Activated T-helper 9 cell treated with anti-CD3 and anti-CD28 coated beads, Interleukin-2, amount 50 U/mL, for 16 hours (primary cell): ENCODE results near the gene STAM2.
"Not testable (repeated sequence)": the region's sequence is repeated elsewhere in the genome, so short reads cannot be mapped to it uniquely, and the experiment has no call there.

Experiments used
- DNase-seq: peaks from one replicate; pipeline ENCODE4 v3.0.0-alpha.2; 2020; ENCODE audit warnings: low read depth

Gene STAM2

DNA sequence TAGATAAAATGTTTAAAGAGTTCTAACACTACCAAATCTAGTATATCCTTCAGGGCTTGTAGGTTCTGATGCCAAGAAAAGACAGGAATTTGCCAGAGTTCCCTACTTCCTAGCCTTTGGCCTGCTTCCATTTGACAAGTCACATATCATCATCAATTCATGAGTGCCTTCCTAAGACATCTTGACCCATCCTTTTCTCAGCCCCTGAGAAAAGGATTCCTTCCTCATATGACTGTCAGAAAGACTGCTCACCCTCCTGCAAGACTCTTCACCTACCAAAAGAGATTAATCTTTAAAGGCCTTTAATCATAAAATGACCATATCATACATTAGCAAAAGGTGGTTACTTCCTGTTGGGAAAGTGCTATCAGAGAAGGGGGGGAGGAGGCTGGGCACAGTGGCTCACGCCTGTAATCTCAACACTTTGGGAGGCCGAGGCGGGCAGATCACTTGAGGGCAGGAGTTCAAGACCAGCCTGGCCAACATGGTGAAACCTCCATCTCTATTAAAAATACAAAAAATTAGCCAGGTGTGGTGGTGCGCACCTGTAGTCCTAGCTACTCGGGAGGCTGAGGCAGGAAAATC is 3.3 kb downstream of the STAM2 start:
- DNase-seq = not testable (repeated sequence)

DNA sequence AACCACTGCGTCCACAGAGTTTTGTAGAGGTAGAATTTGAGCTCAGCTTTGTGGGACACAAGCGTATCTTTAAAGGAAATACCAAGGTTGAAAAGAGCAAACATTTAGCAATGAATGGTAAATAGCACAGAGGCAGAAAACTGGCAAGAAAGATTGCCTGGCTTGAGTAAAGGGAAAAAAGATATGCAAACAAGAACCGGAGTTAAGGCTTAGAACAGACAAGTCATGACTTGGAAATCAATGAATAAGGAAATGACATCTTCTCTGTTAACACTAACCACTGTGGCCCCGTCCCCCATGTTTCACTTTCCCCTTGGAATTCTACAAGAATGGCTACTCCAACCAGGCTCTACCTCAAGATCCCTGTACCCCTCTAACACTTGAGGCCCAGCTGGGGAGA is 3.8 kb downstream of the STAM2 start:
- no peak for DNase-seq

DNA sequence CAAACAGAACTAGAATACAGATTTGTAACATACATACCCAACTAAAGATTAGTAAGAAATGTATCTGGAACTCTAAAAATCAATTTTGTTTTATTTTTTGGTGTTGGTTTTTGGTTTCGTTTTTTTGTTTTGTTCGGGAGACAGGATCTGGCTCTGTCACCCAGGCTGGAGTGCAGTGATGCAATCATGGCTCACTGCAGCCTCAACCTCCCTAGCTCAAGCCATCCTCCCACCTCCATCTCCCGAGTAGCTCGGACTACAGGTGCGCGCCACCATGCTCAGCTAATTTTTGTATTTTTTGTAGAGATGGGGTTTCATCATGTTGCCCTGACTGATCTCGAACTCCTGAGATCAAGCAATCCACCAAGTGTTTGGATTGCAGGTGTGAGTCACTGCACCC is 6.4 kb downstream of the STAM2 start:
- DNase-seq = not testable (repeated sequence)

DNA sequence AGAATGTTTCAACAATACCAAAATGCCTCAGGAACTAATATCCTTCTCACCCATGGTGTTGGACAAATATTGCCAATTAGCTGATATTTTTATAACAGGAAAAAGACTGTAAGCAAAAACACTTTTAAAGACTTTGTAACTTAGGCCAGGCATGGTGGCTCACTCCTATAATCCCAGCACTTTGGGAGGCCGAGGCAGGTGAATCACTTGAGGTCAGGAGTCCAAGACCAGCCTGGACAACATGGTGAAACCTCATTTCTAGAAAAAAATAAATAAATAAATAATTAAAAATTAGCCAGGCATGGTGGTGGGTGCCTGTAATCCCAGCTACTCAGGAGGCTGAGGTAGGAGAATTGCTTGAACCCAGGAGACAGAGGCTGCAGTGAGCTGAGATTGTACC is 8.1 kb downstream of the STAM2 start:
- not testable (repeated sequence) for DNase-seq

DNA sequence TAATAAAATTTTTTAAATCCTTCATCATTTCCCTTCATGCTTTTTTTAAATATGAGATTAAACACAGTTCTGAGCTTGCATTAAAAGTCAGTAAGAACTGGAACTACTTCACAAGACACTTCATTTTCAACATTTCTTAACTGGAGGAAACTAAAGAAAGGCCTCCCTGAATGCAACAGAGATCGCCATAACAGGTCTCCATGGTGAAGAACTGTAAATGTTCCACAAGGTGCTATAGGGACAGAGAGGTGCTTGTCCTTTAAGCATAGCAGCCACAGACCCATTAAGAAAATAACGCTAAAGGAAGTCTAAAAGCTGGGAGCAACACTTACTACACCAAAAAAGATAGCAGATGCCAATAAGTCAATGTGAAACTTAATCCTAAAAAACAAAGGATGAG is 8.5 kb downstream of the STAM2 start:
- no peak for DNase-seq

DNA sequence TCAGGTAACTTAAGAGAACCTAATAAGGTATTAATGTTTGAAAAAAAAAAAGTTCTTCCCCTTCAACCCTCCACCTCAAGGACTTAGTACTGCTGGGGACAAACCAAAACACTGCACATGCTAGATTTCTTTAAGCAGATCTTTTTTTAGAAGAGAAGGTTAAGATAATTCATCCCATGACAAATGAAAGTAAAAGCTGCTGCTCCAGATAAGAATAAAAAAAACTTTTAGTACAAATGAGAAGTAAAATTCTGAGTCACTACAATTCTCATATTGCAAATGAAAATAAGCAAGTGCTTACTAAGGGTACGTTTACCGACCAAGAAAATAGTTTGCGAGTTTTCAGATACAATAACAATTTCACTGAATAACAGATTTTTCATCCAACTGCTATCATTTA is 8.9 kb downstream of the STAM2 start:
- DNase-seq = no peak

DNA sequence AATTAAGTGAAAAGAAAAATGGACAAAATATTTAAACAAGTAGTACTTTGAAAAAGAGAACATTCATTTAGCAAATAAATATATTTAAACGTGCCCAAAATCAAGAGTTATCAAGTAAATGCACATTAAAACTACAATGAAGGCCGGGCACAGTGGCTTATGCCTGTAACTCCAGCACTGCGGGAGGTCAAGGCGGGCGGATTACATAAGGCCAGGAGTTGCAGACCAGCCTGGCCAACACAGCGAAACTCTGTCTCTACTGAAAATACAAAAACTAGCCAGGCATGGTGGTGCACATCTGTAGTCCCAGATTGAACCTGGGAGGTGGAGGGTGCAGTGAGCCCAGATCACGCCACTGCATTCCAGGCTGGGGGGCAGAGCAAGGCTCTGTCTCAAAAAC is 9.8 kb downstream of the STAM2 start:
- DNase-seq = no peak

DNA sequence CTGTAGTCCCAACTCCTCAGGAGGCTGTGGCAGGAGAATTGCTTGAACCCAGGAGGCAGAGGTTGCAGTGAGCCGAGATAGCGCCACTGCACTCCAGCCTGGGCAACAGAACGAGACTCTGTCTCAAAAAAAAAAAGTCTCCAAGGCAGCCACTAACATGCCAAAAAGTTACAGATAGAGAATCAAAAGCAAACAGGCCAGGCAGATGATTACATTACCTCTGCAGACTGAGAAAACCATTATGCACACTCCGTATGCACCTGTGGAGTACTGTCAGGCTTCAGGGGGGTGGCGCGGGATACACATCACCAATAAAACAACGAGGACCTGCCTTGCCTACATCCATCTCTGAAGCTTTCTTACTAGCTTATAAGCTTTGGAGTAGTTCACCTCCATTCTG is 10.3 kb downstream of the STAM2 start:
- no peak for DNase-seq

DNA sequence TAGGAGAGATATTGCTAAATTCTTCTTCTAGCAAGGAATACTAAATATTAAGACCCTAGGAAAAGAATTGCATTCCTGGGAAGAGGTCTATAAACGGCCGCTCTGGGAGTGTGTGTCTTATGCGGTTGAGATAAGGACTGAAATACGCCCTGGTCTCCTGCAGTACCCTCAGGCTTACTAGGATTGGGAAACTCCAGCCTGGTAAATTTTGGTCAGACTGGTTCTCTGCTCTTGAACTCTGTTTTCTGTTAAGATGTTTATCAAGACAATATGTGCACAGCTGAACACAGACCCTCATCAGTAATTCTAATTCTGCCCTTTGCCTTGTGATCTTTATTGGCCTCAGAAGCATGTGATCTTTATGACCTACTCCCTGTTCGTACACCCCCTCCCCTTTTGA is 11.9 kb downstream of the STAM2 start:
- not testable (repeated sequence) for DNase-seq

DNA sequence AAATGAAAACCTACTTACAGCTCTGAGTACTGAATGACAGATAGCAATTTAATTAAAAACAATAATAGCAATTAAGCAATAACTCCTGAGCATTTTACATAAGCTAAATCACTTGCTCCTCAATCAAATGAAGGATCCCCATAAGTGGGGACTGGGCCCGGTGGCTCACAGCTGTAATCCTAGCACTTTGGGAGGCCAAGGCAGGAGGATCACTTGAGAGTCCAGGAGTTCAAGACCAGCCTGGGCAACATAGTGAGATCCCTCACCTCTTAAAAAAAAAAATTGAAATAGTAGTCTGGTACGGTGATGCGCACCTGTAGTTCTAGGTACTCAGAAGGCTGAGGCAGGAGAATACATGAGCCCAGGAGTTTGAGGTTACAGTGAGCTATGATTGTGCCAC is 13.4 kb downstream of the STAM2 start:
- DNase-seq = no peak

DNA sequence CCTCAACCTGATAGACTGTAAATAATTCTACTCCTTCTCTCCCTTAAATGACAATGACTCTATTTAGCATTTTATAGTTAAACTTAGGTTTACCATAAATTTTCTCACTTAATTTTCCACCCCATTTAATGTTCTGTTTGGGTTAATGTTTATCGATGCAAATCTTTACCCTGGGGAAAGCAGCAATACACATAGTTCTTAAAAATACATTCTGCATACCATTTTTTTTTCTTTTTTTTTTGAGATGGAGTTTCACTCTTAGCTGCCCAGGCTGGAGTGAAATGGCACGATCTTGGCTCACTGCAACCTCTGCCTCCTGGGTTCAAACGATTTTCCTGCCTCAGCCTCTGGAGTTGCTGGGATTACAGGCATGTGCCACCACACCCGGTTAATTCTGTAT is 14.0 kb downstream of the STAM2 start:
- DNase-seq = no peak

DNA sequence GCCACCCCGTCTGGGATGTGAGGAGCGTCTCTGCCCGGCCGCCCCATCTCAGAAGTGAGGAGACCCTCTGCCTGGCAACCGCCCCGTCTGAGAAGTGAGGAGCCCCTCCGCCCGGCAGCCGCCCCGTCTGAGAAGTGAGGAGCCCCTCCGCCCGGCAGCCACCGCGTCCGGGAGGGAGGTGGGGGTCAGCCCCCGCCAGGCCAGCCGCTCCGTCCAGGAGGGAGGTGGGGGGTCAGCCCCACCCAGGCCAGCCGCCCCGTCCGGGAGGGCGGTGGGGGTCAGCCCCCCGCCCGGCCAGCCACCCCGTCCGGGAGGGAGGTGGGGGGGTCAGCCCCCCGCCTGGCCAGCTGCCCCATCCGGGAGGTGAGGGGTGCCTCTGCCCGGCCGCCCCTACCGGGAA is 15.2 kb downstream of the STAM2 start:
- DNase-seq = not testable (repeated sequence)

DNA sequence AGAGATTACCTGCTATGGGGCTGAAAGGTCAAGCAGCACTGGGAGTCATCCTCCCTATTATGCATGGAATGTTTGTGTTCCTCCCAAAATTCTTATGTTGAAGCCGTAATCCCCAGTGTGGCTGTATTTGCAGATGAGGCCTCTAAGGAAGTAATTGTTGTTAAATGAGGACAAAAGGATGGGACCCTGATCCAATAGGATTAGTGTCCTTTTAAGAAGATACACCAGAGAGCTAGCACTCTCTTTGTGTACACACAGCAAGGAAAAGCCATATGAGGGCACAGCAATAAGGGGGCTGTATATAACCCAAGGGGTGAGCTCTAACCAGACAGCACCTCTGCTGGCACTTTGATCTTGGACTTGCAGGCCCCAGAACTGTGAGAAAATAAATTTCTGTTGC is 18.3 kb downstream of the STAM2 start:
- DNase-seq = no peak

DNA sequence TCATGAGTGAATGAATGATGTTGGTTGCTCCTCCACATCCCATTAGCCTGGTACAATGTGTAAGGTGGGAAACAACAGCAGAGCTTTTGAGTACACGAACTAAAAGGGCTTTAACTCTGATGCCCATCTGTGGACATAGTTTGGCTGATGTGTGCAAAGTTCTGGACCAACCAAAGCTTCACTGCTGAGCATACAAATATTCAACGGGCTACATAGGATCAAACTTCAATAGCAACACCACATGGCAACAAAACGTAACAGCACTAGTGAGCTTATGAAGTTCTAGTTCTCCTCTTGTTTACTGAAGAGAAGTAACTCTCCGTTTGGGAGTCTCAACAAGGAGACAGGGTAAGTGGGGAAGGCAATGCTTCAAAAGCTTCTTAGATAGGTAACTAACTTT is 20.4 kb downstream of the STAM2 start:
- DNase-seq = no peak

DNA sequence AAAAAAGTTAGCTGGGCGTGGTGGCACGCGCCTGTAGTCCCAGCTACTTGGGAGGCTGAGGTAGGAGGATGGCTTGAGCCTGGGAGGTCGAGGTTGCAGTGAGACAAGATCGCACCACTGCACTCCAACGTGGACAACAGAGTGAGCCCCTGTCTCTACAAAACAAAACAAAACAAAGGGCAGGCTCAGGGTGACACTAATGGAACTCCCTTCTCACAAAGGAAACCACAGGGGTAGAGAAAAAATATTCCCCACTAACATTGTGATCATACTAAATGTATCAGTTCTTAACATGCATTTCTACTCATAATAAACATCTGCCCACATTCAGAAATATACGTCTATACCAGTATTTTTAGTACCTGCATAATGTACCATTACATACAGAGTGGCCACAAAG is 21.1 kb downstream of the STAM2 start:
- DNase-seq = no peak

DNA sequence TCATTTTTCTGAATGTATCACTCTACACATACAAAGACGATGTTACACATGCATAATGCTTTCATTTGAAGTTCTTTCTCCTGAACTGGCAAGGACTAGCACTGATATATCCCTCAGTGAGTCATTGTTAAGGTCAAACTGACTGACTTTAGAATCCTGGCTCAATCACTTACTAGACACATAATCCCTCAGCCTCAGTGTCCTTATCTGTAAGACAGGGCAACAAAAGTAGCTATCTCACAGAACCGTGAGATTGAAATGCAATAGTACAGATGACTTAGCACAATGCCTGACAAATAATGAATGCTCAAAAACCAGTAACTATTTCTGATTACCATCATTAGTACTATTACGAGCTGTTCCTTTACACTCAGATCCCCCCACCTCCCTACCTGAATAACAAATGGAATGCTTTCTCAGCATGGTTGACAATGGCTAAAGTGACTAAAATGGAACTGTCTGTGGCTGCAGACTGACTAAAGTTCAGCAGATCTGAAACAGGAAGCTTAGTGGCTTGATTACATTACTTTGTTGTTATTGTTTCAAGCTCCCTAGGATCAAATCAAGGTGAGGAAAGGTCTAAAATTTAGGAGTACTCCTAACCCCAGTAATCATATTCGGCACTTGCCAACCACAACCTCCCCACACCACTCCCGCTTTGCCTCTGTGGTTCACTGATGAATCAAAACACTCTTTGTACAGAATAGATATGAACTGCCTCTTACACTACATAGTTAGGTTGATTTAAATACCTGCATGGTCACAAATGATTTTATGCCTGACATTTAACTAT is 40.9 kb downstream of the STAM2 start:
- no peak for DNase-seq

DNA sequence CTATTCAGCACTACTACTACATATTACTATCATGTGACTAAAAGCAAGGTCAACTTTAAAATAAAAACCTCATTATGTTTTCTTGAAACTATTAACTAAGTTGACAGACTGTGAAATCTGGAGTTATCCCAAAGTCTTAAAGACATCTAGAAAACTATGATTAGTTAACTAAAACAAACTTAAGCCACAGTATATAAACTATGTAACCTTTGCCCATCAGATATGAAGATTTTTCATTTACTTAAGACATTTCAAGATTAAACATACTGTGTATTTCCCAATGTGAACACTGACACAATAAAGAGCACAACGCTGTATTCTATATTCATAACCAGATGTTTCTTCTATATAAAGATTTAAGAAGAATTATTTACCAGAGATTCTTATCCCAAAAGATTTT is 43.3 kb downstream of the STAM2 start:
- no peak for DNase-seq

DNA sequence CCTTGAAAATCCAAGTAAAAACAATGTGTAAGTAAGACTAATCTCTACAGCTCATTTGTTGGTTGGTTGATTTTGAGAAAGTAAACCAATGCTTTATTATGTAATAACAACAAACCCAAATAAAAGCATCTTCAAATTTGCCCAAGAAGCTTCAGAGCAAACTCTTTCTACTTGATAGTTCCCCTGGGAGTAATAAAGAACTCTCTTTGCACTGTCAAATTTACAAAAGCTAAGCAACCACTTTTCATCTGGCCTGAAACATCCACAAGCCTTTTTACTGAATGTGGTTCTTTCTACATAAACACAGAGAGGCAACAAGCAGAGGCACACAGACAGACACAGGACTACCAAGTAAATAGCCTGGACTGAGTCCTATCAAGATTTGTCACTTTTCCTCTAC is 47.9 kb downstream of the STAM2 start:
- DNase-seq = no peak

DNA sequence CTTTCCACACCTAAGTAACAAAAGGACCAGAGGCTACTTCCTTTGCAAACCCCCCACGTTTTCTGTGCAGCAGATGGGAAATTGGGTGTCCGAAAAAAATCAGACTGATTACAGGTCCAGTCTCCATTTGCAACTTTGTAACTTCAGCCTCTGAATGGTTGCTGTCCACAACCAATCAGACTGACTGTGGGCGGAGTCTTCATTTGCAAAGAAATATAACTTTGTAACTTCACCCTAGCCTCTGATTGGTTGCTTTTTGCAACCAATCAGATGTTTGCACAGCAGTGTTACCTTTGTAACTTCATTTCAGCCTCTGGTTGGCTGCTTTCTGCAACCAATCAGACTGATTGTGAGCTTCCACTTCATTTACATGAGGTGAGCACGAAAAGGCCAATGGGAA is 48.9 kb downstream of the STAM2 start:
- no peak for DNase-seq

DNA sequence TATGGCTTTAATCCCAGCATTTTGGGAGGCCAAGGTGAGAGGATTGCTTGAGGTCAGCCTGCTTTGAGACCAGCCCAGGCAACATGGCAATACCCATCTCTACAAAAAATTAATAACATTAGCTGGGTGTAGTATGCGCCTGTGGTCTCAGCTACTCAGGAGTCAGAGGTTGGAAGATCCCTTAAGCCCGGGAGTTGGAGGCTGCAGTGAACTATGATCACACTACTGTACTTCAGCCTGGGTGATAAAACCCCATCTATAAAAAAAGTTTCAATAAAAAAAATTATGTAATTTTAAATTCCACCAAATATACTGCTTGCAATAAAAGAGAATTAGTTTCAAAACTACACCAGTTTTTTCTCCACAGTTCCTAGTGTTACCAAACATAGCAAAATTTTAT is 53.4 kb downstream of the STAM2 start:
- DNase-seq = no peak

DNA sequence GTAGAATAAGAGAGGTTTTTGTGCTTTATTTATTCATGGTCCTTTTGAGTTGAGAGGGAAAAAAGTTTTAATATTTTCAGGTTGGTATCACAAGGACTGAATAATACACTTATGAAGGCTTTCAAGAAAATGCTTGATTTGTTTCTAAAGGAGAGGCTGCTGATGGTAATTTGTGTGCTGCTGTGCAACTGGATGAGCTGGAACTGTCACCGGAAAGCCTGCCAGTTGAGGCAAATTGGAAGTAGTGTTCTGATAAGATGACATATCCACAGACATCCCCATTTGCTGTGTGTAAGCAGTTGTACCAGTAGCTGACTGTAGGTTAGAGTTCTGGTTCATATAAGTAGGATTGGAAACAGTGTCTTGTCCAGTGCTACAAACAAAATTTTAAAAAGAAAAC is 55.1 kb downstream of the STAM2 start:
- no peak for DNase-seq

DNA sequence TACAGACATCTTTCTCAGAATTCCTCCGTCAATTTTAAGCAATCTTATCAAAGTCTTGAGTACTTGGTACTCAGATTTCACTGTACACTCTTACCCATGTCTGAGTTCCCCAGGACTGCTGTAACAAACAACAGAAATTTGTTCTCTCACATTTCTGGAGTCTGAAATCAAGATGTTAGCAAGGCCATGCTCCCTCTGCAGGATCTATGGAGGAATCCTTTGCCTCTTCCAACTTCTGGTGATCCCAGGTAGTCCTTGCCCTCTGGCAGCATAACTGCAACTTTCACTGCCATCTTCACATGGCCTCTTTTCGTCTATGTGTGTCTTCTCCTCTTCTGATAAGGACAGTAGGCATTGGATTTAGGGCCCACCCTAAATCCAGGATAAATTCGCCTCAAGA is 59.6 kb downstream of the STAM2 start:
- DNase-seq = no peak

DNA sequence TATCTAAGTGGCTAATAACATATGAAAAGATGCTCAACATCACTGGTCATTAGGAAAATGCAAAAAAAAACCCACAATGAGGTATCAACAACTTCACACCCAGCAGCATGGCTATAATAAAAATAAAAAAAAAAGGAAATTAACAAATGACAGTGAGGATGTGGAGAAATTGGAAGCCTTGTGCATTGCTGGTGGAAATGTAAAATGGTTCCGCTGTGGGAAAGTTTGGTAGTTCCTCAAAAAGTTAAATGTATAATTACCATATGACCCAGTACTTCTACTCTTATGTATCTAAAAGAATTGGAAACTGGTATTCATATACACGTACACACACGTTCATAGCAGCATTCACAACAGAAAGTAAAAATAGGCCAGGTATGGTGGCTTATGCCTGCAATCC is 61.2 kb downstream of the STAM2 start:
- DNase-seq = no peak

DNA sequence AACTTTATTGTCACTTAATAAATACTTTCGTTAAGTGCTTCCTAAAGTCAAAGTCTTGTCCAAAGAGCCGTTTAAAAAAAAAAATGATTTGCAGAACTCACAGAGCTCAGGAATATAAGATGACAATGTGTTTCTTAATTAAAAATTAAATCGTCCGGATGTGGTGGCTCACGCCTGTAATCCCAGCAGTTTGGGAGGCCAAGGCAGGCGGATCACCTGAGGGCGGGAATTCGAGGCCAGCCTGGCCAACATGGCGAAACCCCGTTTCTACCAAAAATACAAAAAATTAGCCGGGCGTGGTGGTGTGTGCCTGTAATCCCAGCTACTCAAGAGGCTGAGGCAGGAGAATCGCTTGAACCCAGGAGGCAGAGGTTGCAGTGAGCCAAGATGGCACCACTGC is 68.4 kb downstream of the STAM2 start:
- DNase-seq = not testable (repeated sequence)
